Naive thymus-derived CD8-positive, alpha-beta T cell (primary cell): ENCODE results near the gene WASL. TPM values are rescaled to one million over a fixed set of nuclear protein-coding genes. Genes with fewer than 3 reads are reported as not detected.
"Not testable (repeated sequence)": the region's sequence is repeated elsewhere in the genome, so short reads cannot be mapped to it uniquely, and the experiment has no call there.

ENCODE experiments used
- ATAC-seq, 2 donors: fragments of 150-1000 bp; cut with Tn5 transposase in 1 of 2; sonication (Bioruptor Pico), chemical (Tn5 transposase) in 1 of 2; 1 replicate in 1 of 2; 2 replicates in 1 of 2; pipeline ENCODE4 v1.10.0; 2021; ENCODE audit warnings: mild to moderate bottlenecking in 2 of 2, moderate library complexity in 2 of 2
- POLR2A ChIA-PET: fragments of 350-600 bp; sonication (Branson Sonifier 250); formaldehyde crosslinking; loops from one replicate; lab custom pipeline; 2021; ENCODE audit warnings: antibody characterized with exemption; lab: Charles Lee
- DNase-seq, 10 donors: peaks; one replicate each; pipeline versions ENCODE4 v3.0.0 to v3.0.0-alpha.2; 2020 to 2022
- H3K27ac Mint-ChIP-seq, 10 donors: one replicate each; pipeline ENCODE4 v1.8.0; 2020 to 2022; ENCODE audit warnings: mild to moderate bottlenecking in 10 of 10, mixed read lengths in 10 of 10, moderate library complexity in 4 of 10, inconsistent platforms in 1 of 10
- H3K27me3 Mint-ChIP-seq, 5 donors: one replicate each; pipeline ENCODE4 v1.8.0; 2021 to 2022; ENCODE audit warnings: mixed read lengths in 5 of 5
- H3K36me3 Mint-ChIP-seq, 3 donors: one replicate each; pipeline ENCODE4 v1.8.0; 2020 to 2022; ENCODE audit warnings: mixed read lengths in 3 of 3, mild to moderate bottlenecking in 2 of 3, inconsistent platforms in 1 of 3
- H3K4me1 Mint-ChIP-seq, 4 donors: one replicate each; pipeline ENCODE4 v1.8.0; 2021 to 2022; ENCODE audit warnings: mixed read lengths in 4 of 4
- H3K4me3 Mint-ChIP-seq, 10 donors: one replicate each; pipeline ENCODE4 v1.8.0; 2020 to 2022; ENCODE audit warnings: mild to moderate bottlenecking in 10 of 10, mixed read lengths in 10 of 10, moderate library complexity in 6 of 10, inconsistent platforms in 1 of 10
- H3K9me3 Mint-ChIP-seq, 9 donors: one replicate each; pipeline ENCODE4 v1.8.0; 2020 to 2022; ENCODE audit warnings: mixed read lengths in 9 of 9, mild to moderate bottlenecking in 3 of 9, inconsistent platforms in 1 of 9, moderate library complexity in 1 of 9
- polyA plus RNA-seq, 3 donors: library from polyadenylated mRNA; unstranded; fragments of 300-500 nt; fragmentation: Illumina TruSeq; gene quantifications; one replicate each; pipeline ENCODE4 v1.2.3, GENCODE V29; 2021
- total RNA-seq, 8 experiments: library from RNA in 2 of 8; stranded (reverse) in 2 of 8; gene quantifications; one replicate each; pipeline ENCODE4 v1.2.3 and lab custom pipeline; 2021 to 2026

The WASL gene
- total and polyA plus RNA-seq, 5 experiments from 2014 or later: 2.5 to 15.6 (median 3.0) TPM

GRCh38 chr7:123725586-123726171, 23.1 kb downstream of the WASL start:
- POLR2A ChIA-PET: no interaction called here
- Mint-ChIP-seq H3K9me3 (peaks cover 0 to 4% (median 0%) of the 10 kb centered on the region in 9 donors), H3K4me1 (peaks cover 16 to 74% (median 55%) of the 10 kb centered on the region in 4 donors), H3K36me3 (peaks cover 7 to 13% (median 12%) of the 10 kb centered on the region in 3 donors), H3K27ac (peak overlapping the region in 2 of 10 donors; percentile 8 to 27), H3K4me3 (peak overlapping the region in 4 of 10 donors; percentile 0 to 58 (median 24)), H3K27me3 (no peaks in the 10 kb centered on the region)
- no peak for ATAC-seq
- no peak for DNase-seq

- peaks cover 0 to 4% (median 0%) of the 10 kb centered on the region in 9 donors for H3K9me3 Mint-ChIP-seq
- peak overlapping the region in 7 of 10 donors; percentile 8 to 57 (median 39) for H3K4me3 Mint-ChIP-seq
- DNase-seq: peak in 2 of 10 donors; percentile 3 to 18
- ATAC-seq: no peak
- H3K27me3 Mint-ChIP-seq: no peaks in the 10 kb centered on the region
- peak overlapping the region in 7 of 10 donors; percentile 28 to 61 (median 47) for H3K27ac Mint-ChIP-seq
- H3K4me1 Mint-ChIP-seq: peaks cover 18 to 76% (median 57%) of the 10 kb centered on the region in 4 donors
- peaks cover 7 to 10% (median 8%) of the 10 kb centered on the region in 3 donors for H3K36me3 Mint-ChIP-seq
- POLR2A ChIA-PET: no interaction called here
Measured at GRCh38 chr7:123724817-123725253, 24.0 kb downstream of the WASL start.

- no peak overlapping the region for H3K27ac Mint-ChIP-seq
- no peak for ATAC-seq
- POLR2A ChIA-PET: interaction anchor here (1.2 kb wide), 1 partner anchor 25 kb away, joined by 4 read pairs; the partner anchor contains the start of gene WASL
Measured at GRCh38 chr7:123723913-123724312, 24.9 kb downstream of the WASL start.

GRCh38 chr7:123720527-123720926, 28.3 kb downstream of the WASL start:
- H3K27ac Mint-ChIP-seq: peak overlapping the region in 2 of 10 donors; percentile 66 to 79
- POLR2A ChIA-PET: interaction anchor here (0.7 kb wide), 1 partner anchor 186 kb away, joined by 3 read pairs; no protein-coding TSS in a partner anchor

More at GRCh38 chr7:123723913-123724312, 24.9 kb downstream of the WASL start:
- Mint-ChIP-seq H3K4me3 (peak overlapping the region in 3 of 10 donors; percentile 9 to 41 (median 39)), H3K36me3 (peaks cover 4 to 10% (median 7%) of the 10 kb centered on the region in 3 donors), H3K27me3 (no peaks in the 10 kb centered on the region), H3K4me1 (peaks cover 27 to 81% (median 65%) of the 10 kb centered on the region in 4 donors), H3K9me3 (peaks cover 0 to 4% (median 0%) of the 10 kb centered on the region in 9 donors)
- no peak for DNase-seq

GRCh38 chr7:123719197-123719721, 29.5 kb downstream of the WASL start:
- Mint-ChIP-seq H3K27ac (peak overlapping the region in 8 of 10 donors; percentile 4 to 69 (median 44)), H3K36me3 (peaks cover 0 to 13% (median 0%) of the 10 kb centered on the region in 3 donors), H3K4me3 (peak overlapping the region in 5 of 10 donors; percentile 27 to 55 (median 45)), H3K27me3 (no peaks in the 10 kb centered on the region), H3K9me3 (no peaks in the 10 kb centered on the region), H3K4me1 (peaks cover 31 to 72% (median 70%) of the 10 kb centered on the region in 4 donors)
- ATAC-seq (peak in 1 of 2 donors; percentile 30), DNase-seq (no peak)
- POLR2A ChIA-PET: interaction anchor here (2.3 kb wide), 1 partner anchor 29 kb away, joined by 9 read pairs; the partner anchor contains the start of gene WASL

More at GRCh38 chr7:123720527-123720926, 28.3 kb downstream of the WASL start:
- not testable (repeated sequence) for H3K27me3 Mint-ChIP-seq, H3K9me3 Mint-ChIP-seq, H3K4me3 Mint-ChIP-seq, ATAC-seq, H3K36me3 Mint-ChIP-seq, DNase-seq
- H3K4me1 Mint-ChIP-seq: peaks cover 24 to 72% (median 66%) of the 10 kb centered on the region in 4 donors

- Mint-ChIP-seq H3K4me1 (peaks cover 33 to 72% (median 68%) of the 10 kb centered on the region in 4 donors), H3K4me3 (peak overlapping the region in 5 of 10 donors; percentile 27 to 55 (median 45)), H3K27ac (peak overlapping the region in 7 of 10 donors; percentile 4 to 69 (median 48)), H3K36me3 (peaks cover 0 to 13% (median 0%) of the 10 kb centered on the region in 3 donors), H3K9me3 (no peaks in the 10 kb centered on the region), H3K27me3 (no peaks in the 10 kb centered on the region)
- DNase-seq: peak in 2 of 10 donors; percentile 5 to 25
- ATAC-seq: peak in 1 of 2 donors; percentile 76
- POLR2A ChIA-PET: interaction anchor here (2.3 kb wide), 1 partner anchor 30 kb away, joined by 9 read pairs; the partner anchor contains the start of gene WASL
Measured at GRCh38 chr7:123718773-123719172, 30.0 kb downstream of the WASL start.

- DNase-seq: no peak
- ATAC-seq: no peak
- Mint-ChIP-seq H3K4me3 (no peak overlapping the region), H3K36me3 (peaks cover 0 to 13% (median 0%) of the 10 kb centered on the region in 3 donors), H3K9me3 (no peaks in the 10 kb centered on the region), H3K4me1 (peaks cover 34 to 82% (median 68%) of the 10 kb centered on the region in 4 donors), H3K27ac (no peak overlapping the region), H3K27me3 (no peaks in the 10 kb centered on the region)
- POLR2A ChIA-PET: interaction anchor here (2.3 kb wide), 1 partner anchor 31 kb away, joined by 9 read pairs; the partner anchor contains the start of gene WASL
Measured at GRCh38 chr7:123717689-123718088, 31.1 kb downstream of the WASL start.

- Mint-ChIP-seq H3K4me3 (no peak overlapping the region), H3K9me3 (no peaks in the 10 kb centered on the region), H3K36me3 (peaks cover 0 to 13% (median 0%) of the 10 kb centered on the region in 3 donors), H3K27ac (peak overlapping the region in 1 of 10 donors; percentile 41), H3K27me3 (no peaks in the 10 kb centered on the region), H3K4me1 (peaks cover 40 to 90% (median 73%) of the 10 kb centered on the region in 4 donors)
- POLR2A ChIA-PET: no interaction called here
- DNase-seq: no peak
- ATAC-seq: no peak
Measured at GRCh38 chr7:123716877-123717276, 31.9 kb downstream of the WASL start.

- ATAC-seq (no peak), DNase-seq (no peak)
- Mint-ChIP-seq H3K27ac (peak overlapping the region in 1 of 10 donors; percentile 3), H3K4me3 (no peak overlapping the region), H3K4me1 (peaks cover 36 to 88% (median 76%) of the 10 kb centered on the region in 4 donors), H3K27me3 (no peaks in the 10 kb centered on the region), H3K9me3 (no peaks in the 10 kb centered on the region), H3K36me3 (peaks cover 0 to 13% (median 0%) of the 10 kb centered on the region in 3 donors)
- POLR2A ChIA-PET: no interaction called here
Measured at GRCh38 chr7:123715799-123716198, 33.0 kb downstream of the WASL start.

- Mint-ChIP-seq H3K27ac (peak overlapping the region in 1 of 10 donors; percentile 3), H3K9me3 (no peaks in the 10 kb centered on the region), H3K36me3 (peaks cover 0 to 13% (median 0%) of the 10 kb centered on the region in 3 donors), H3K4me3 (no peak overlapping the region), H3K27me3 (no peaks in the 10 kb centered on the region), H3K4me1 (peaks cover 34 to 83% (median 79%) of the 10 kb centered on the region in 4 donors)
- POLR2A ChIA-PET: no interaction called here
- ATAC-seq (no peak), DNase-seq (no peak)
Measured at GRCh38 chr7:123715198-123715597, 33.6 kb downstream of the WASL start.

- POLR2A ChIA-PET: no interaction called here
- peak overlapping the region in 4 of 10 donors; percentile 1 to 46 (median 26) for H3K27ac Mint-ChIP-seq
- H3K9me3 Mint-ChIP-seq: no peaks in the 10 kb centered on the region
- ATAC-seq (no peak), DNase-seq (no peak)
- H3K4me1 Mint-ChIP-seq: peaks cover 29 to 76% (median 72%) of the 10 kb centered on the region in 4 donors
- no peaks in the 10 kb centered on the region for H3K27me3 Mint-ChIP-seq
- H3K36me3 Mint-ChIP-seq: peaks cover 0 to 13% (median 0%) of the 10 kb centered on the region in 3 donors
- peak overlapping the region in 4 of 10 donors; percentile 1 to 25 (median 4) for H3K4me3 Mint-ChIP-seq
Measured at GRCh38 chr7:123714296-123715080, 34.3 kb downstream of the WASL start.

- Mint-ChIP-seq H3K4me1 (peaks cover 23 to 62% (median 61%) of the 10 kb centered on the region in 4 donors), H3K27ac (peak overlapping the region in 3 of 10 donors; percentile 1 to 12 (median 5)), H3K36me3 (peaks cover 0 to 27% (median 2%) of the 10 kb centered on the region in 3 donors), H3K27me3 (no peaks in the 10 kb centered on the region), H3K9me3 (no peaks in the 10 kb centered on the region), H3K4me3 (peak overlapping the region in 4 of 10 donors; percentile 0 to 8 (median 2))
- ATAC-seq (no peak), DNase-seq (no peak)
- POLR2A ChIA-PET: interaction anchor here (0.9 kb wide), 1 partner anchor 36 kb away, joined by 3 read pairs; the partner anchor contains the start of gene WASL
Measured at GRCh38 chr7:123712619-123713018, 36.2 kb downstream of the WASL start.
